ENCODE data around the gene ALX3.

DNA sequence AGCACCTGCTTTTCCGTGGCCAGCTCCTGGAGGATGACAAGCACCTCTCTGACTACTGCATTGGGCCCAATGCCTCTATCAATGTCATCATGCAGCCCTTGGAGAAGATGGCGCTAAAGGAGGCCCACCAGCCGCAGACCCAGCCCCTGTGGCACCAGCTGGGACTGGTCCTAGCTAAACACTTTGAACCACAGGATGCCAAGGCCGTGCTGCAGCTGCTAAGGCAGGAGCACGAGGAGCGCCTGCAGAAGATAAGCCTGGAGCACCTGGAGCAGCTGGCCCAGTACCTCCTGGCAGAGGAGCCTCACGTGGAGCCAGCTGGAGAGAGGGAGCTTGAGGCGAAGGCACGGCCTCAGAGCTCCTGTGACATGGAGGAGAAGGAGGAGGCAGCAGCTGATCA lies 42.2 kb upstream of the ALX3 start:
- TF ChIP-seq, protein P1, sequence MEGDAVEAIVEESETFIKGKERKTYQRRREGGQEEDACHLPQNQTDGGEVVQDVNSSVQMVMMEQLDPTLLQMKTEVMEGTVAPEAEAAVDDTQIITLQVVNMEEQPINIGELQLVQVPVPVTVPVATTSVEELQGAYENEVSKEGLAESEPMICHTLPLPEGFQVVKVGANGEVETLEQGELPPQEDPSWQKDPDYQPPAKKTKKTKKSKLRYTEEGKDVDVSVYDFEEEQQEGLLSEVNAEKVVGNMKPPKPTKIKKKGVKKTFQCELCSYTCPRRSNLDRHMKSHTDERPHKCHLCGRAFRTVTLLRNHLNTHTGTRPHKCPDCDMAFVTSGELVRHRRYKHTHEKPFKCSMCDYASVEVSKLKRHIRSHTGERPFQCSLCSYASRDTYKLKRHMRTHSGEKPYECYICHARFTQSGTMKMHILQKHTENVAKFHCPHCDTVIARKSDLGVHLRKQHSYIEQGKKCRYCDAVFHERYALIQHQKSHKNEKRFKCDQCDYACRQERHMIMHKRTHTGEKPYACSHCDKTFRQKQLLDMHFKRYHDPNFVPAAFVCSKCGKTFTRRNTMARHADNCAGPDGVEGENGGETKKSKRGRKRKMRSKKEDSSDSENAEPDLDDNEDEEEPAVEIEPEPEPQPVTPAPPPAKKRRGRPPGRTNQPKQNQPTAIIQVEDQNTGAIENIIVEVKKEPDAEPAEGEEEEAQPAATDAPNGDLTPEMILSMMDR (IDR thresholded peaks at IDR 0.05), result no peak
- TF ChIP-seq POLR2A (IDR thresholded peaks at IDR 0.05), result no peak

All from tibial nerve (tissue), 3 donors.